ENCODE data around the gene AKAP8. TPM values are rescaled to one million over a fixed set of nuclear protein-coding genes. Genes with fewer than 3 reads are reported as not detected.
"Not testable (repeated sequence)": the region's sequence is repeated elsewhere in the genome, so short reads cannot be mapped to it uniquely, and the experiment has no call there.

Gene AKAP8
- polyA plus RNA-seq, 1 donor (not counting 4 experiments of a cell fraction or from before 2014, with no cell fraction given): 18.1 TPM

GRCh38 chr19:15365264-15365663 lies 14.3 kb downstream of the AKAP8 start:
- Histone ChIP-seq H3K9me3 (ENCODE audit: control insufficient read depth, low read depth, low read length) (no peaks in the 10 kb centered on the region), H4K20me1 (ENCODE audit: control insufficient read depth, extremely low read depth, insufficient read depth, low read length) (no peaks in the 10 kb centered on the region), H3K4me3 (ENCODE audit: control insufficient read depth in 2 of 3, extremely low read depth in 1 of 3, insufficient read depth in 2 of 3, low read depth in 1 of 3, low read length in 3 of 3) (no peak overlapping the region), H3K27ac (ENCODE audit: control insufficient read depth, insufficient read depth, low read length) (no peak overlapping the region), H2AFZ (ENCODE audit: control insufficient read depth, low read length) (no peak overlapping the region), H3K4me1 (ENCODE audit: control insufficient read depth, extremely low read depth, insufficient read depth, low read length) (no peaks in the 10 kb centered on the region), H3K4me2 (ENCODE audit: control insufficient read depth, extremely low read depth, insufficient read depth, low read depth, low read length) (no peak overlapping the region), H3K79me2 (ENCODE audit: control insufficient read depth, insufficient read depth, low read length) (no peaks in the 10 kb centered on the region), H3K9me1 (ENCODE audit: control insufficient read depth, extremely low read depth, insufficient read depth, low read length) (no peaks in the 10 kb centered on the region), H3K27me3 (ENCODE audit: control insufficient read depth, extremely low read depth, insufficient read depth, low read length) (no peaks in the 10 kb centered on the region), H3K36me3 (ENCODE audit: control insufficient read depth in 2 of 2, extremely low read depth in 1 of 2, insufficient read depth in 2 of 2, low read length in 2 of 2) (peaks cover 37 to 40% of the 10 kb centered on the region in 2 experiments), H3K9ac (ENCODE audit: control insufficient read depth, extremely low read depth, insufficient read depth, low read length) (no peak overlapping the region)
- no peak for FAIRE-seq
- no peak for TF ChIP-seq EZH2 (IDR thresholded peaks at IDR 0.05; ENCODE audit: low read length)
- TF ChIP-seq, protein P1, sequence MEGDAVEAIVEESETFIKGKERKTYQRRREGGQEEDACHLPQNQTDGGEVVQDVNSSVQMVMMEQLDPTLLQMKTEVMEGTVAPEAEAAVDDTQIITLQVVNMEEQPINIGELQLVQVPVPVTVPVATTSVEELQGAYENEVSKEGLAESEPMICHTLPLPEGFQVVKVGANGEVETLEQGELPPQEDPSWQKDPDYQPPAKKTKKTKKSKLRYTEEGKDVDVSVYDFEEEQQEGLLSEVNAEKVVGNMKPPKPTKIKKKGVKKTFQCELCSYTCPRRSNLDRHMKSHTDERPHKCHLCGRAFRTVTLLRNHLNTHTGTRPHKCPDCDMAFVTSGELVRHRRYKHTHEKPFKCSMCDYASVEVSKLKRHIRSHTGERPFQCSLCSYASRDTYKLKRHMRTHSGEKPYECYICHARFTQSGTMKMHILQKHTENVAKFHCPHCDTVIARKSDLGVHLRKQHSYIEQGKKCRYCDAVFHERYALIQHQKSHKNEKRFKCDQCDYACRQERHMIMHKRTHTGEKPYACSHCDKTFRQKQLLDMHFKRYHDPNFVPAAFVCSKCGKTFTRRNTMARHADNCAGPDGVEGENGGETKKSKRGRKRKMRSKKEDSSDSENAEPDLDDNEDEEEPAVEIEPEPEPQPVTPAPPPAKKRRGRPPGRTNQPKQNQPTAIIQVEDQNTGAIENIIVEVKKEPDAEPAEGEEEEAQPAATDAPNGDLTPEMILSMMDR (optimal IDR thresholded peaks at IDR 0.05 in 1 of 3, IDR thresholded peaks at IDR 0.05 in 1 of 3, conservative IDR thresholded peaks at IDR 0.05 in 1 of 3; ENCODE audit: extremely low read depth in 1 of 3, insufficient read depth in 2 of 3, low read length in 3 of 3): no peak
- DNase-seq (ENCODE audit: low read depth, low spot score): no peak
- dilution Hi-C loops (cut with MboI; ENCODE audit: extremely low pct_ligation_motif_present, low sequenced_read_pairs): no loop called here

DNA sequence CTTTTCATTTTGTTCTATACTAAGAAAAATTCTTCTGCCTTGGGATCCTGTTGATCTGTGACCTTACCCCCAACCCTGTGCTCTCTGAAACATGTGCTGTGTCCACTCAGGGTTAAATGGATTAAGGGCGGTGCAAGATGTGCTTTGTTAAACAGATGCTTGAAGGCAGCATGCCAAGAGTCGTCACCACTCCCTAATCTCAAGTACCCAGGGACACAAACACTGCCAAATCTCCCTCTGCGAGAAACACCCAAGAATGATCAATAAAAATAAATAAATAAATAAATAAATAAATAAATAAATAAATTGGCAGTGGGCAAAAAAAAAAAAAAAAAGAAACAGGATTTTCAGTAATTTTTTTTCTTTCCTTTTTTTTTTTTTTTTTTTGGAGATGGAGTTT lies 15.8 kb downstream of the AKAP8 start:
- dilution Hi-C loops (cut with MboI; ENCODE audit: extremely low pct_ligation_motif_present, low sequenced_read_pairs); FAIRE-seq: not testable (repeated sequence)
- peaks cover 31 to 37% of the 10 kb centered on the region in 2 experiments for H3K36me3 ChIP-seq (ENCODE audit: control insufficient read depth in 2 of 2, extremely low read depth in 1 of 2, insufficient read depth in 2 of 2, low read length in 2 of 2)

GRCh38 chr19:15363048-15363447 lies 16.5 kb downstream of the AKAP8 start:
- H3K27me3 ChIP-seq (ENCODE audit: control insufficient read depth, extremely low read depth, insufficient read depth, low read length); H3K9ac ChIP-seq (ENCODE audit: control insufficient read depth, extremely low read depth, insufficient read depth, low read length); H3K4me2 ChIP-seq (ENCODE audit: control insufficient read depth, extremely low read depth, insufficient read depth, low read depth, low read length); H3K79me2 ChIP-seq (ENCODE audit: control insufficient read depth, insufficient read depth, low read length); H2AFZ ChIP-seq (ENCODE audit: control insufficient read depth, low read length); H4K20me1 ChIP-seq (ENCODE audit: control insufficient read depth, extremely low read depth, insufficient read depth, low read length); H3K9me1 ChIP-seq (ENCODE audit: control insufficient read depth, extremely low read depth, insufficient read depth, low read length); FAIRE-seq; H3K4me3 ChIP-seq (ENCODE audit: control insufficient read depth in 2 of 3, extremely low read depth in 1 of 3, insufficient read depth in 2 of 3, low read depth in 1 of 3, low read length in 3 of 3); H3K27ac ChIP-seq (ENCODE audit: control insufficient read depth, insufficient read depth, low read length); H3K9me3 ChIP-seq (ENCODE audit: control insufficient read depth, low read depth, low read length); H3K4me1 ChIP-seq (ENCODE audit: control insufficient read depth, extremely low read depth, insufficient read depth, low read length); dilution Hi-C loops (cut with MboI; ENCODE audit: extremely low pct_ligation_motif_present, low sequenced_read_pairs); DNase-seq (ENCODE audit: low read depth, low spot score): not testable (repeated sequence)
- peaks cover 37 to 38% of the 10 kb centered on the region in 2 experiments for H3K36me3 ChIP-seq (ENCODE audit: control insufficient read depth in 2 of 2, extremely low read depth in 1 of 2, insufficient read depth in 2 of 2, low read length in 2 of 2)

More for the DNA sequence above, 15.8 kb downstream of the AKAP8 start:
- not testable (repeated sequence) for H3K9me3 ChIP-seq (ENCODE audit: control insufficient read depth, low read depth, low read length); H3K79me2 ChIP-seq (ENCODE audit: control insufficient read depth, insufficient read depth, low read length); H3K27me3 ChIP-seq (ENCODE audit: control insufficient read depth, extremely low read depth, insufficient read depth, low read length); H3K4me1 ChIP-seq (ENCODE audit: control insufficient read depth, extremely low read depth, insufficient read depth, low read length); H3K4me2 ChIP-seq (ENCODE audit: control insufficient read depth, extremely low read depth, insufficient read depth, low read depth, low read length); H3K9me1 ChIP-seq (ENCODE audit: control insufficient read depth, extremely low read depth, insufficient read depth, low read length); H3K27ac ChIP-seq (ENCODE audit: control insufficient read depth, insufficient read depth, low read length); DNase-seq (ENCODE audit: low read depth, low spot score); H4K20me1 ChIP-seq (ENCODE audit: control insufficient read depth, extremely low read depth, insufficient read depth, low read length); H3K4me3 ChIP-seq (ENCODE audit: control insufficient read depth in 2 of 3, extremely low read depth in 1 of 3, insufficient read depth in 2 of 3, low read depth in 1 of 3, low read length in 3 of 3); H3K9ac ChIP-seq (ENCODE audit: control insufficient read depth, extremely low read depth, insufficient read depth, low read length); H2AFZ ChIP-seq (ENCODE audit: control insufficient read depth, low read length)

GRCh38 chr19:15360015-15360414 lies 19.6 kb downstream of the AKAP8 start:
- DNase-seq (ENCODE audit: low read depth, low spot score); H3K27me3 ChIP-seq (ENCODE audit: control insufficient read depth, extremely low read depth, insufficient read depth, low read length); dilution Hi-C loops (cut with MboI; ENCODE audit: extremely low pct_ligation_motif_present, low sequenced_read_pairs); H3K9me3 ChIP-seq (ENCODE audit: control insufficient read depth, low read depth, low read length); H3K9ac ChIP-seq (ENCODE audit: control insufficient read depth, extremely low read depth, insufficient read depth, low read length); H3K9me1 ChIP-seq (ENCODE audit: control insufficient read depth, extremely low read depth, insufficient read depth, low read length); H3K4me2 ChIP-seq (ENCODE audit: control insufficient read depth, extremely low read depth, insufficient read depth, low read depth, low read length); H2AFZ ChIP-seq (ENCODE audit: control insufficient read depth, low read length); H4K20me1 ChIP-seq (ENCODE audit: control insufficient read depth, extremely low read depth, insufficient read depth, low read length); H3K79me2 ChIP-seq (ENCODE audit: control insufficient read depth, insufficient read depth, low read length); FAIRE-seq; H3K4me3 ChIP-seq (ENCODE audit: control insufficient read depth in 2 of 3, extremely low read depth in 1 of 3, insufficient read depth in 2 of 3, low read depth in 1 of 3, low read length in 3 of 3); H3K4me1 ChIP-seq (ENCODE audit: control insufficient read depth, extremely low read depth, insufficient read depth, low read length); H3K27ac ChIP-seq (ENCODE audit: control insufficient read depth, insufficient read depth, low read length): not testable (repeated sequence)
- peaks cover 41 to 42% of the 10 kb centered on the region in 2 experiments for H3K36me3 ChIP-seq (ENCODE audit: control insufficient read depth in 2 of 2, extremely low read depth in 1 of 2, insufficient read depth in 2 of 2, low read length in 2 of 2)

All from keratinocyte (primary cell).